Neural cell (in vitro differentiated cells): ENCODE data around the gene CADM1. TPM values are rescaled to one million over a fixed set of nuclear protein-coding genes. Genes with fewer than 3 reads are reported as not detected.

Experiments
- H2AFZ ChIP-seq: fragments of 200-600, 300-800 bp; sonication (generic), shearing (Covaris generic); 2 replicates; pipeline ENCODE4 v1.6.0; 2014; ENCODE audit warnings: low read depth, mild to moderate bottlenecking, antibody characterized with exemption, low read length, moderate library complexity
- H3F3A ChIP-seq: fragments of 200-600 bp; shearing (Covaris generic); 2 replicates; pipeline ENCODE4 v1.6.1; 2016; ENCODE audit warnings: mild to moderate bottlenecking, moderate library complexity, mixed read lengths, antibody characterized with exemption, low read length; ENCODE audit not compliant: insufficient read depth, poor library complexity, severe bottlenecking
- H3K27ac ChIP-seq: fragments of 200-600, 300-800 bp; sonication (generic), shearing (Covaris generic); 2 replicates; pipeline ENCODE4 v1.5.1; 2014; ENCODE audit warnings: mild to moderate bottlenecking, low read length, moderate library complexity
- H3K27me3 ChIP-seq: fragments of 300-800, 200-600 bp; sonication (generic), shearing (Covaris generic); 2 replicates; pipeline ENCODE4 v1.6.0; 2014; ENCODE audit warnings: mild to moderate bottlenecking, low read depth, low read length, moderate library complexity; ENCODE audit not compliant: insufficient read depth
- H3K36me3 ChIP-seq: fragments of 300-800, 200-600 bp; sonication (generic), shearing (Covaris generic); 2 replicates; pipeline ENCODE4 v1.5.1; 2014; ENCODE audit warnings: mild to moderate bottlenecking, antibody characterized with exemption, low read length, moderate library complexity; ENCODE audit not compliant: insufficient read depth
- H3K4me2 ChIP-seq: fragments of 300-800, 200-600 bp; sonication (generic), shearing (Covaris generic); 2 replicates; pipeline ENCODE4 v1.6.0; 2014; ENCODE audit warnings: mild to moderate bottlenecking, low read length
- H3K4me3 ChIP-seq: fragments of 300-800, 200-600 bp; sonication (generic), shearing (Covaris generic); 2 replicates; pipeline ENCODE4 v1.5.1; 2014; ENCODE audit warnings: mild to moderate bottlenecking, low read length, moderate library complexity
- H3K79me2 ChIP-seq: fragments of 200-600 bp; shearing (Covaris generic); replicated peaks from 2 replicates; pipeline ENCODE4 v1.6.0; 2014; ENCODE audit warnings: mild to moderate bottlenecking, low read length, moderate library complexity; ENCODE audit not compliant: insufficient read depth
- H3K9ac ChIP-seq: fragments of 300-800, 200-600 bp; sonication (generic), shearing (Covaris generic); 2 replicates; pipeline ENCODE4 v1.6.1; 2016; ENCODE audit warnings: mild to moderate bottlenecking, low read length, mixed read lengths
- H3K9me2 ChIP-seq: fragments of 200-600 bp; shearing (Covaris generic); 2 replicates; pipeline ENCODE4 v1.6.1; 2016; ENCODE audit warnings: mild to moderate bottlenecking, low read length, mixed read lengths; ENCODE audit not compliant: insufficient read depth
- H3K9me3 ChIP-seq: fragments of 200-600, 300-800 bp; sonication (generic), shearing (Covaris generic); 2 replicates; pipeline ENCODE4 v1.6.1; 2016; ENCODE audit warnings: mild to moderate bottlenecking, mixed run types, low read length, moderate library complexity, mixed read lengths
- H4K20me1 ChIP-seq: fragments of 200-600 bp; shearing (Covaris generic); 2 replicates; pipeline ENCODE4 v1.6.1; 2016; ENCODE audit warnings: mild to moderate bottlenecking, mixed run types; ENCODE audit not compliant: insufficient read depth
- CTCF ChIP-seq: fragments of 450-650 bp; IDR thresholded peaks from 2 replicates; pipeline ENCODE4 v1.5.1; 2014; ENCODE audit warnings: antibody characterized with exemption, mild to moderate bottlenecking, moderate library complexity; ENCODE audit not compliant: poor library complexity, severe bottlenecking
- EP300 ChIP-seq: fragments of 450-650 bp; conservative IDR thresholded peaks from 2 replicates; pipeline ENCODE4 v1.6.1; 2014; ENCODE audit warnings: antibody characterized with exemption, mild to moderate bottlenecking, moderate library complexity; ENCODE audit not compliant: poor library complexity, severe bottlenecking
- MXI1 ChIP-seq: fragments of 450-650 bp; conservative IDR thresholded peaks from 2 replicates; pipeline ENCODE4 v1.6.1; 2014; ENCODE audit warnings: antibody characterized with exemption, mild to moderate bottlenecking; ENCODE audit not compliant: poor library complexity, severe bottlenecking
- POLR2AphosphoS5 ChIP-seq: IDR thresholded peaks from 2 replicates; pipeline ENCODE4 v1.6.1; 2012
- REST ChIP-seq: IDR thresholded peaks from 2 replicates; pipeline ENCODE4 v1.6.1; 2012; ENCODE audit warnings: borderline replicate concordance
- TAF1 ChIP-seq: IDR thresholded peaks from 2 replicates; pipeline ENCODE4 v1.6.1; 2012; ENCODE audit warnings: low read depth
- polyA plus RNA-seq: library from polyadenylated mRNA; depleted of rRNA; stranded (reverse); fragments of >200 nt; gene quantifications from 2 replicates; pipeline ENCODE4 v1.2.3, GENCODE V29; 2014

Gene CADM1
- polyA plus RNA-seq, 1 donor from 2014 or later, result 92.1 TPM

GRCh38 chr11:115190196-115190595 lies 314.0 kb downstream of the CADM1 start:
- Histone ChIP-seq H3K4me3 (no peak overlapping the region), H3K27ac (no peak overlapping the region), H3K27me3 (no peaks in the 10 kb centered on the region), H4K20me1 (no peaks in the 10 kb centered on the region), H3F3A (no peaks in the 10 kb centered on the region), H3K9me2 (no peaks in the 10 kb centered on the region), H3K4me2 (no peak overlapping the region), H3K9me3 (no peaks in the 10 kb centered on the region), H3K79me2 (no peaks in the 10 kb centered on the region), H3K36me3 (no peaks in the 10 kb centered on the region), H3K9ac (no peak overlapping the region), H2AFZ (no peak overlapping the region)
- TF ChIP-seq REST (no peak), TAF1 (no peak), MXI1 (no peak), CTCF (no peak), POLR2AphosphoS5 (no peak)

DNA sequence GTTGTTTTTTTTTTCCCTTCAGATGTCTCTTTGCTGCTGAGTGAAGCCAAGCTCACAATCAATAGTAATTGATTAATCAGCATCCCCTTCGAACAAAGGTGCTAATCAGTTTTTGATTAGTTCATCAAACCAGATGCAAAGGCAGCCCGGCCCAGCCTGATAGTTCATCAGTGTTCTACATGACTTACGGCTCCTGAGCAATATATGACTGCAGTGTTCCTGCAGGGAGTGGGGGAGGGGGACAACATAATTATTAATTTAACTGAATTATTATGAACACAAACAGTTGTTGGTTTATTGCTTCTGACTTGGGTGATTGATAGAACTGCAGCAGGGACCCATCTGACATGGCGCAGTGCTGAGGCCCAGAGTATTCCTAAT lies 315.3 kb downstream of the CADM1 start:
- TF ChIP-seq CTCF (no peak), EP300 (no peak), REST (no peak)
- Histone ChIP-seq H3K4me2 (no peak overlapping the region), H3K4me3 (no peak overlapping the region), H4K20me1 (no peaks in the 10 kb centered on the region), H3F3A (no peaks in the 10 kb centered on the region), H3K9ac (no peak overlapping the region), H3K9me3 (no peaks in the 10 kb centered on the region), H2AFZ (no peak overlapping the region), H3K79me2 (no peaks in the 10 kb centered on the region), H3K9me2 (no peaks in the 10 kb centered on the region), H3K27ac (no peak overlapping the region), H3K27me3 (no peaks in the 10 kb centered on the region), H3K36me3 (no peaks in the 10 kb centered on the region)
